H1 (cell line): ENCODE results near the gene SEH1L. TPM values are rescaled to one million over a fixed set of nuclear protein-coding genes. Genes with fewer than 3 reads are reported as not detected.

Source experiments
- ATF2 ChIP-seq: IDR thresholded peaks from 2 replicates; pipeline ENCODE4 v1.6.1; 2012; ENCODE audit warnings: low read length, inconsistent platforms
- CHD7 ChIP-seq: fragments of 300-600 bp; sonication (generic); IDR thresholded peaks from 2 replicates; pipeline ENCODE4 v1.7.1; 2012; ENCODE audit warnings: low read length, moderate library complexity, mild to moderate bottlenecking, inconsistent platforms; ENCODE audit not compliant: insufficient replicate concordance
- EGR1 ChIP-seq: IDR thresholded peaks from 2 replicates; pipeline ENCODE4 v1.6.1; 2011; ENCODE audit warnings: low read depth, low read length, borderline replicate concordance
- FOSL1 ChIP-seq: IDR thresholded peaks from 2 replicates; pipeline ENCODE4 v1.6.1; 2011; ENCODE audit warnings: mild to moderate bottlenecking, low read depth, low read length, moderate library complexity; ENCODE audit not compliant: insufficient read depth
- KDM4A ChIP-seq: IDR thresholded peaks from one replicate; pipeline ENCODE4 v1.7.1; 2012; ENCODE audit warnings: low read depth, mild to moderate bottlenecking, moderate library complexity, low read length, inconsistent platforms; ENCODE audit not compliant: severe bottlenecking
- NRF1 ChIP-seq: IDR thresholded peaks from 2 replicates; pipeline ENCODE4 v1.6.1; 2011; ENCODE audit warnings: mild to moderate bottlenecking, low read depth, low read length, improper control_type of control experiment
- POLR2AphosphoS5 ChIP-seq: IDR thresholded peaks from 2 replicates; pipeline ENCODE4 v1.6.1; 2011; ENCODE audit warnings: low read depth, low read length
- POU5F1 ChIP-seq: IDR thresholded peaks from 2 replicates; pipeline ENCODE4 v1.6.1; 2011; ENCODE audit warnings: low read depth, mild to moderate bottlenecking, low read length, moderate library complexity
- SP4 ChIP-seq: IDR thresholded peaks from 2 replicates; pipeline ENCODE4 v1.6.1; 2012; ENCODE audit warnings: low read length, inconsistent platforms
- SUZ12 ChIP-seq: fragments of 200-600 bp; sonication (generic); IDR thresholded peaks from 2 replicates; pipeline ENCODE4 v1.6.1; 2012; ENCODE audit warnings: mild to moderate bottlenecking, inconsistent platforms, low read length, moderate library complexity, mixed read lengths
- TAF7 ChIP-seq: optimal IDR thresholded peaks from 2 replicates; pipeline ENCODE3; 2011; ENCODE audit warnings: low read depth, mild to moderate bottlenecking, inconsistent platforms, low read length, moderate library complexity, borderline replicate concordance
- polyA plus RNA-seq, 7 experiments: library from polyadenylated mRNA; depleted of rRNA in 3 of 7; stranded (reverse) in 5 of 7; unstranded in 2 of 7; fragments of >200 nt in 5 of 7; fragments of 200-250 nt in 2 of 7; gene quantifications; 1 replicate in 5 of 7; 2 replicates in 1 of 7; 4 replicates in 1 of 7; pipeline versions ENCODE4 v1.2.1 to v1.2.3, GENCODE V29; 2011 to 2013; ENCODE audit warnings: missing spikeins in 2 of 7, mixed read lengths in 2 of 7
- total RNA-seq: library from RNA; stranded (reverse); fragmentation: NEBNext Ultra II Directional; extraction: Animal tissue kit (Norgen Biotek cat#: 25700); gene quantifications from 2 replicates; pipeline ENCODE4 v1.2.1, GENCODE V29; 2021

The SEH1L gene
- total and polyA plus RNA-seq, 2 of the 8 experiments (the other 6 are each of a cell fraction or from before 2014, with no cell fraction given) = 41.7 to 96.7 TPM

GRCh38 chr18:12906119-12906518, 41.7 kb upstream of the SEH1L start (continued):
- TF ChIP-seq CHD7 (no peak), NRF1 (no peak), ATF2 (no peak), TAF7 (no peak), EGR1 (no peak), POLR2AphosphoS5 (no peak), KDM4A (no peak), FOSL1 (no peak), SUZ12 (no peak), POU5F1 (no peak), SP4 (no peak)
